A673 (cell line): ENCODE measurements around the gene PBOV1.

Experiments
- CTCF ChIP-seq: fragments of 300-800, 200-600 bp; sonication (generic); conservative IDR thresholded peaks from 2 replicates; pipeline ENCODE4 v1.5.1; 2017; ENCODE audit warnings: low read depth, mild to moderate bottlenecking, antibody characterized with exemption, low read length, moderate library complexity, mixed read lengths
- EZH2 ChIP-seq: fragments of 200-600 bp; sonication (generic); IDR thresholded peaks from 2 replicates; pipeline ENCODE4 v1.6.1; 2017; ENCODE audit warnings: borderline replicate concordance, low read depth, mild to moderate bottlenecking, mixed read lengths, antibody characterized with exemption, low read length; ENCODE audit not compliant: poor library complexity, severe bottlenecking

- TF ChIP-seq CTCF (no peak), EZH2 (no peak)
These were observed 20.1 kb upstream of the PBOV1 start for GRCh38 chr6:138238368-138238767.
